Measurements from ENCODE around the gene TAF10. TPM values are rescaled to one million over a fixed set of nuclear protein-coding genes. Genes with fewer than 3 reads are reported as not detected.

Gene TAF10
- total RNA-seq, 3 donors from 2014 or later (not counting 1 experiment from before 2014, with no cell fraction given) = 154 to 191 (median 158) TPM

DNA sequence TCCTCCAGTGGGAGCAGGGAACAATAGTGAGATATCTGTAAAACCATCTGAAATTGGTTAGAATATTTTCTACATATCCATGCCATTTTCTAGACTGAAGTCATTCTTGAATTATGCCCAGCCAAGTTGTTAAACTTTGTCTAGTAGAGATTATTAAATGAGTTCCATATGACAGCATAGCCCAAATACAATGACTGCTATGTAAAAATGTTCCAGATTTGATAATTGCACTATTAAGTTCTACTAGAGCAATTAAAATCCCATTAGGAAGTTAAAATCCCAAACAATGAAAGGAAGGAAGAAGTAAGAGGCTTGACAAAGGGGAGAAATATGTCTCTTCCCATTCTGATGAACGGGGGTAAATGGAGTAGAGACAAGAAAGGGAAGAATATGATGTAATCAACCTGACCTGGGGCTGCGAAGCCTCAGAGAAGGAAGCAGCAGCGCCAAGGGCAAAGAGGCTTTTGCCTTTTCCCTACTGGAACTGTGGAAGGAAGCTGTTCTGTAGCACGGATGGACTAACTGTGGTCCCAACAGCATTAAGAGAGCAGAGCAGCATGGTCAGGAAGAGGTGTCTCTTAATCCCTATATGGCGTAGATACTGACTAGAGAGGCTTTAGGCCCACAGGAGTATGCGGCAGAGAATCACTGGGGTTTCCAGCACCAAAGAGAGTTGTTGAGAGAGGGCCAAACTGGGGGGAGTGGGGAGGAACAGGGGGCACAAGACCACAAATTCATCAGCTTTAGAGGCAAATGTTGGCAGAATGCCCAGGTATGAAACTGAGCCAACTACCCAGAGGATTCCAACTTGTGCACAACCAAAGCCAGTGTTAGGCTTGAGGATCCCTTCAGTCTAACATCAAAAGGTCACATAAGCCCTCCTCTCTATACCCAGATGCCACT is 35.3 kb downstream of the TAF10 start:
- H3K27ac Mint-ChIP-seq = no peak overlapping the region
- Histone ChIP-seq H3K4me3 (ENCODE audit: low read length) (no peak overlapping the region), H3K27me3 (ENCODE audit: control insufficient read depth, insufficient read depth, low read length) (no peaks in the 10 kb centered on the region), H3K4me1 (ENCODE audit: control insufficient read depth, insufficient read depth, low read length) (no peaks in the 10 kb centered on the region), H3K9me3 (ENCODE audit: control insufficient read depth, insufficient read depth, low read length) (no peaks in the 10 kb centered on the region), H3K27ac (ENCODE audit: low read length) (no peak overlapping the region), H3K36me3 (ENCODE audit: control insufficient read depth, insufficient read depth, low read length) (no peaks in the 10 kb centered on the region)
- WGBS (ENCODE audit: insufficient coverage) = 65% methylated on average over 5 of the region's 6 CpGs
- DNase-seq (no peak), ATAC-seq (no peak)
- no peaks in the 10 kb centered on the region for H3K9me3 Mint-ChIP-seq
- H3K4me3 Mint-ChIP-seq = no peak overlapping the region
- H3K4me1 Mint-ChIP-seq = no peaks in the 10 kb centered on the region
- intact Hi-C loops (cut with micrococcal nuclease) = no loop called here
- H3K27me3 Mint-ChIP-seq (ENCODE audit: low read depth in 2 of 2) = no peaks in the 10 kb centered on the region
- TF ChIP-seq, protein P1, sequence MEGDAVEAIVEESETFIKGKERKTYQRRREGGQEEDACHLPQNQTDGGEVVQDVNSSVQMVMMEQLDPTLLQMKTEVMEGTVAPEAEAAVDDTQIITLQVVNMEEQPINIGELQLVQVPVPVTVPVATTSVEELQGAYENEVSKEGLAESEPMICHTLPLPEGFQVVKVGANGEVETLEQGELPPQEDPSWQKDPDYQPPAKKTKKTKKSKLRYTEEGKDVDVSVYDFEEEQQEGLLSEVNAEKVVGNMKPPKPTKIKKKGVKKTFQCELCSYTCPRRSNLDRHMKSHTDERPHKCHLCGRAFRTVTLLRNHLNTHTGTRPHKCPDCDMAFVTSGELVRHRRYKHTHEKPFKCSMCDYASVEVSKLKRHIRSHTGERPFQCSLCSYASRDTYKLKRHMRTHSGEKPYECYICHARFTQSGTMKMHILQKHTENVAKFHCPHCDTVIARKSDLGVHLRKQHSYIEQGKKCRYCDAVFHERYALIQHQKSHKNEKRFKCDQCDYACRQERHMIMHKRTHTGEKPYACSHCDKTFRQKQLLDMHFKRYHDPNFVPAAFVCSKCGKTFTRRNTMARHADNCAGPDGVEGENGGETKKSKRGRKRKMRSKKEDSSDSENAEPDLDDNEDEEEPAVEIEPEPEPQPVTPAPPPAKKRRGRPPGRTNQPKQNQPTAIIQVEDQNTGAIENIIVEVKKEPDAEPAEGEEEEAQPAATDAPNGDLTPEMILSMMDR (IDR thresholded peaks at IDR 0.05) = no peak
- H3K36me3 Mint-ChIP-seq = no peaks in the 10 kb centered on the region

DNA sequence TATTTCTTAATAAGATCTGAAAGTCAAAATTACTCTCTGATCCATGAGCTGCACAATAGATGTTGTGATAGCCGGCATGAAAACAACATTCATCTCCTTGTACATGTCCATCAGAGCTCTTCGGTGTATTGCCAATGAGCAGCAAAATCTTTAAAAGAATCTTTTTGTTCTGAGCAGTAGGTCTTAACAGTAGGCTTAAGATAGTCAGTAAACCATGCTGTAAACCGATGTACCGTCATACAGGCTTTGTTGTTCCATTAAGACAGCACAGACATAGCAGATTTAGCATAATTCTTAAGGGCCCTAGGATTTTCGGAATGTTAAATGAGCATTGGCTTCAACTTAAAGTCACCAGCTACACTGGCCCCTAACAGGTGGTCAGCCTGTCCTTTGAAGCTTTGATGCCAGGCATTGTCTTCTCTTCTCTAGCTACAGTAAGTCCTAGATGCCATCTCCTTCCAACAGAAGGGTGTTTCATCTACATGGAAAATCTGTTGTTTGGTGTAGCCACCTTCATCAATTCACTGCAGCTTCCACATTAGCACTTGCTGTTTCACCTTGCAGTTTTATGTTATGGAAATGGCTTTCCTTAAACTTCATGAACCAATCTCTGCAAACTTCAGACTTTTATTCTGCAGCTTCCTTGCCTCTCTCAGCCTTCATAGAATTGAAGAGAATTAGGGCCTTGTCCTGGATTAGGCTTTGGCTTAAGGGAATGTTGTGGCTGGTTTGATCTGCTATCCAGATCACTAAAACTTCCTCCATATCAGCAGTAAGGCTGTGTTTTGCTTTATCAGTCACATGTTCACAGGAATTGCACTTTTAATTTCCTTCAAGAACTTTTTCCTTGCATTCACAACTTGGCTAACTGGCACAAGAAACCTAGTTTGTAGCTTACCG is 37.0 kb downstream of the TAF10 start:
- intact Hi-C loops (cut with micrococcal nuclease) = no loop called here
- H3K36me3 ChIP-seq (ENCODE audit: control insufficient read depth, insufficient read depth, low read length) = no peaks in the 10 kb centered on the region
- TF ChIP-seq, protein P1 (IDR thresholded peaks at IDR 0.05) = no peak
- H3K36me3 Mint-ChIP-seq = no peaks in the 10 kb centered on the region
- no peak overlapping the region for H3K27ac ChIP-seq (ENCODE audit: low read length)
- no peak for ATAC-seq
- H3K27ac Mint-ChIP-seq = no peak overlapping the region
- H3K9me3 Mint-ChIP-seq = no peaks in the 10 kb centered on the region
- H3K4me1 ChIP-seq (ENCODE audit: control insufficient read depth, insufficient read depth, low read length) = no peaks in the 10 kb centered on the region
- no peaks in the 10 kb centered on the region for H3K9me3 ChIP-seq (ENCODE audit: control insufficient read depth, insufficient read depth, low read length)
- H3K27me3 ChIP-seq (ENCODE audit: control insufficient read depth, insufficient read depth, low read length) = no peaks in the 10 kb centered on the region
- 96% methylated on average over 6 of the region's 6 CpGs for WGBS (ENCODE audit: insufficient coverage)
- no peak overlapping the region for H3K4me3 Mint-ChIP-seq
- DNase-seq = no peak
- H3K27me3 Mint-ChIP-seq (ENCODE audit: low read depth in 2 of 2) = no peaks in the 10 kb centered on the region
- H3K4me3 ChIP-seq (ENCODE audit: low read length) = no peak overlapping the region
- H3K4me1 Mint-ChIP-seq = no peaks in the 10 kb centered on the region

GRCh38 chr11:6572215-6572614 is 39.8 kb downstream of the TAF10 start:
- 97% methylated on average over 2 of the region's 2 CpGs for WGBS (ENCODE audit: insufficient coverage)
- TF ChIP-seq, protein P1 (IDR thresholded peaks at IDR 0.05) = no peak
- Histone ChIP-seq H3K4me3 (ENCODE audit: low read length) (no peak overlapping the region), H3K36me3 (ENCODE audit: control insufficient read depth, insufficient read depth, low read length) (no peaks in the 10 kb centered on the region), H3K27me3 (ENCODE audit: control insufficient read depth, insufficient read depth, low read length) (no peaks in the 10 kb centered on the region), H3K4me1 (ENCODE audit: control insufficient read depth, insufficient read depth, low read length) (no peaks in the 10 kb centered on the region), H3K27ac (ENCODE audit: low read length) (no peak overlapping the region), H3K9me3 (ENCODE audit: control insufficient read depth, insufficient read depth, low read length) (no peaks in the 10 kb centered on the region)
- no peaks in the 10 kb centered on the region for H3K27me3 Mint-ChIP-seq (ENCODE audit: low read depth in 2 of 2)
- ATAC-seq (no peak), DNase-seq (no peak)
- no peaks in the 10 kb centered on the region for H3K36me3 Mint-ChIP-seq
- no peak overlapping the region for H3K27ac Mint-ChIP-seq
- no peak overlapping the region for H3K4me3 Mint-ChIP-seq
- H3K9me3 Mint-ChIP-seq = no peaks in the 10 kb centered on the region
- peaks cover 0 to 7% of the 10 kb centered on the region in 2 donors for H3K4me1 Mint-ChIP-seq
- intact Hi-C loops (cut with micrococcal nuclease) = no loop called here
